Measurements from ENCODE around the gene SLC51A.
"Not testable (repeated sequence)": the region's sequence is repeated elsewhere in the genome, so short reads cannot be mapped to it uniquely, and the experiment has no call there.

Gene SLC51A

DNA sequence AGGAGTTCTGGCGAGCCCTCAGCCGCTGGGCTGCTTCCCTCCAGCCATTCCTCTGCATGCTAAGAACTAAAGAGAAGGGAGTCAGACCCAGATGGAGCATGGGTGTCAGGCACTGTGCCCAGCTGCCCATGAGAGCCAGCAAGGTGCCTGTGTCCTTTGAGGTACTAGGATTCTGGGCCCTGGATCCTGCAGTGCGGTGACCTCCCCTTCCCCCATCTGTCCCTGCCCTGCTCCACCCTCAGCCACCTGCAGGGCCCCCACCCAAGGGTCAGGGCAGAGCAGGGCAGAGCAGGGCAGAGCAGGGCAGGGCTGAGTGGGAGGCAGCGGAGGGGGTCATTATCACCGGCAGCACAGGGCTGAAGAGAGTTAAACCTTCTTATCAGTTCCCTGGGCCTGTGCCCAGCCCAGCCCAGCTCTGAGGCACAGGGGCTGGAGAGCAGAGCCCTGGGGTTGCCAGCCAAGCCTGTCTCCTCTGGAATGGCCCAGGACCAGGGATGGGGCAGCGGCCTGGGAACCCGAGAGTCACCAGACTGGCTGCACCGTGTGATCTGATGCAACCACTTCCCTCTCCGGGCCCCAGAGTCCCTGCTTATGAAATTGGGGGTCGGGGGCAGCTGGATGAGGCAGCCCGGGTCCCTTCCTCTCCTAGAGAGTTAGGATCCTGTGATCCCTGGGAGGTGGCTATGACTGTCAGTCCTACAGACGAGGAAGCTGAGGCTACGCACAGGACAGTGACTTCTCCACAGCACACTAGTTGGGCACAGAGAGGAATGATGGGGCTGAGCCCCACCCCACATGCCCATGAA lies 22.4 kb upstream of the SLC51A start:
- DNase-seq: no peak

DNA sequence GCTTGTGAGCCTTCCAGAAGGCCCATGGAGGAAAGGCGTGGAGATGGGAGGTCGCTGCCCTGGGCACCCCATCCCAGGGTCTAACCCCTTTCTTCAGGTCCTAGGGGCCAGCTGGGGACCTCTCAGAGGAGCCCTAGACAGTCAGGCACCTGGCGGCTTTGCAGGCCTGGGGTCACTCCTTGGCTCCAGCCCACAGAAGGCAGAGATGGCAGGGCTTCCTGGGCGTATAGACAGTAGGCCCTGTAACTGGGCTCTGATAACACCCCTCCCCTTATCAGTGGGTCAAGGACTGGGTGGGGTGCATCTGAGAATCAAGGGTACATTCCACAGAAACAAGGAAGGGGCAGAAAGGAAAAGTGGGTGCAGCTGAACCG lies 21.8 kb upstream of the SLC51A start:
- DNase-seq: no peak

DNA sequence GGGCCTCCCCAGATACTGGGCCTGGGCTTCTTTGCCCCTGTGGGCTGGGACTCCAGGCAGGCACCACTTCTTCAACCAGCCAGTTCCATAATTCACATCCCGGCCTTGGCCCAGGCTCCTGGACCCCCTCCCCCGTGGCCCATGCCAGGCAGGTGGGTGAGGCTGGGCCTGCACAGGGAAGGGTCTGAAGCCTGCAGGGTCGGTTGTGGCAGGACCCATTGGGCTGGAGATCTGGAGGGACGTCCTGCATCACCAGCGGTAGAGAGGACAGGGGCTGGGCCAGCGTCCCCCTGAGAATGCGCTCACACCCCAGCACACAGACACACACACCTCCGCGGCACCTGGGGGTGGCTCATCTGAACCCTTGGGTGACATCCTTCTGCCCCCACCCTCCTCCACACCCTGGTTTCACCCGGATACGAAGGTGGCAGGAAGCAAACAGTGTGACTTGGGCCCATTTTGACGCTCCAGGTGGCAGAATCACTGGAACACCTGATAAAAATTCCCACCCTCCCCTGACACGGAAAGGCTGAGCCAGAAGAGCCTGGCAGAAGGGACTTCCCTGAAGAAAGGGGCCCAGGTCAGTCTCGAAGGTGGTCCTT lies 20.6 kb upstream of the SLC51A start:
- no peak for DNase-seq

DNA sequence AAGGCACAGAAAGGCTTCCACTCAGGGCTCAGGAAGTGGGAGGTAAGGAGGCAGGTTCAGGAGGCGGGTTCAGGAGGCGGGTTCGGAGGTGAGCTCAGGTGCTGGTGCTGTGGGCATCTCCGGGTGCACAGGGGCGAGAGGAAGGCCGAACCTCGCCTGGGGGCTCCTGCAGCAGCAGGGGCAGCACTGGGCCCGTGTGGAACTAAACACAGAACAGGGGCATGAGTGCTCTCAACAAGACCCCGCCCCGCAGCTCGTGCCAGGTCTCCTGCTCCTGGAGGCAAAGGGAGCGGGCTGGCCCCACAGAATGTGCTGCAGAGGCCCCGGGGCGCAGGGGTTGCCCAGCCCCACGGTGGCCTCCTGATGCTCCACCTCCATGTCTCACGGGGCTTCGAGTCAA lies 18.8 kb upstream of the SLC51A start:
- DNase-seq: no peak

DNA sequence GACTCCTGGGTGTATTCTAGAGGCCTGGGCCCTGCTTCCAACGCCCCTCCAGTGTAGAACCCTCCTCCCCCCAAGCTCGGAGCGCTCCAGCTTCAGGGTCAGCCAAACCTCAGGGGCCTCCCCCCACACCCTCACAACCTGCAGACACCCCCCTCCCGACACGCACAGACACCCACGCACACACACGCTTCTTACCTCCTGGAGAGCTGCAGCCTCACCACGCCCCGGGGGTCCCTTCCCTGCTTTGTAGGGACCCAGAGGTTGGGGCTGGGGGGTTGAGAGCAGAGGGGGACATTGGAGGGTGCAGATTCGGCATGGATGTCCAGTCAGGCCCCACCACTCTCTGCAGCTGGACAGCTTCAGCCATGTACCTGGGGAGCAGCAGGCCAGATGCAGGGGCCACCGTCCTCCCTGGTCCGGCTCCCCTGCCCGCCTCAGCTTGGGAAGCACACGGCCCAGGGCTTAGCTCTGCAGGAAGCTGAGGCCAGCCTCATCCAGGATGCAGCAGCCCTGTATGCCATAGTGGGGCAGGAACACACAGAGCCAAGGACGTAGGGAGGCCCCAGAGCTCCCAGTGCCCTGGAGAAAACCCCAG lies 18.2 kb upstream of the SLC51A start:
- DNase-seq: no peak

DNA sequence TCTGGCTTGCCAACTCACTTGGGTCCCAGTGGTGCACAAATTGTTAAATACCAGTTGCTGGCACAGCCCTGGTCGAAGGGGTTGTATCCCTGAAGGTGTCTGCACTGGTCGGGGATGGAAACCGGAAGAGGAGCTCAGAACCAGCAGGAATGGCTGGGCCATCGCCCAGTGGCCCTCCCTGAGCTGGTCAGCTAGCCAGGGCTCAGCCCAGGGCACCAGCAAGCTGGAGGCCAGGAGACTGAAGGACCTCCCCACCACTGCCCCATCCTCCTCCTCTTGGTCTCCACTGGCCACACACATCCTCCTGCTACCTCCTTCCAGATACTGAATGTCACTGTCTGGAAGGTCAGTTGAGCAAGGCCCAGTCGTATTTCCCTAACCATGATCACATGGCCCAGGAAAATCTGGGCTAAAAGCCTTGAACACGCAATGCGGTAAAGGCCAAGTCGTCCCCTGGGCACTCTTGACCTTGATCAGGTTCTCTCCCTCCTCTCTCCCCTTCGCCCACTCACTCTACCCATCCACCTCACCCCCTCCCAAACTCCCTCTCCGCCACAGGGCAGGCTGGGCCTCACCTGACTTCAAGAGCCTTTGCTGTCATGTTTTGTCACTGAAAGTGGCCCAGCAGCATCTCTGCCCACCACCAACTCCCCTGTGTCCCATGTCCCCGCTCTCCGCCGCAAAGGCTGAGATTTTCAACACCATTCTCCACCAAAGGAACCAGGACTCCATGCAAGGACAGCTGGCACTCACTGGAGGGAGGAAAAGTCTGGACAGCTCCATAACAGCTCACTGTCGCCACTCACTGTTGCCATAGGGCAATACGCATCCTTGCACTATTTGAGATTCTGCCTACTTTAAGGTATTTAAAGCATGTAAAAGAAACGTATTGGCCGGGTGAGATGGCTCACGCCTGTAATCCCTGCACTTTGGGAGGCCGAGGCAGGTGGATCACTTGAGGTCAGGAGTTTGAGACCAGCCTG lies 17.3 kb upstream of the SLC51A start:
- no peak for DNase-seq

DNA sequence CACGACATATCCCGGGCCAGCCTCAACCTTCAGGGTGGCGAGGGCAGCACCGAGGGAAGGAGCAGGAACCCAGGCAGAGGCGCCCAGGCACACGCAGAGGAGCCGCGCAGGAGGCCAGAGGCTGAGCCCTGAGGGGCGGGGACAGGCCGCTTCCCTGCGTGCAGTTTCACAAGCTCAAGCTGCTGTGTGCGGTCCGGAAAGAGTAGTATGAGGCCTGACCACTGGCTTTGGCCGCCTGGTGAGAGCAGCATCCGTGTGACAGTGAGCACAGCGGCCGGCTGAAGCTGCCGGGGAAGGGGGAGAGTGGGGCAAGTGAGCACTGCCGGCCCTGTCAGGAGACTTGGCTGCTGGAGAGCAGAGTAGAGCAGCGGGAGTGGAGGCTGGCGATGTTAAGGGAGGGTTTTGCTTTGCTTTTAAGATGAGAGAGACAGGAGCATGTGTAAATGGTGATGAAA lies 13.8 kb upstream of the SLC51A start:
- DNase-seq: no peak

DNA sequence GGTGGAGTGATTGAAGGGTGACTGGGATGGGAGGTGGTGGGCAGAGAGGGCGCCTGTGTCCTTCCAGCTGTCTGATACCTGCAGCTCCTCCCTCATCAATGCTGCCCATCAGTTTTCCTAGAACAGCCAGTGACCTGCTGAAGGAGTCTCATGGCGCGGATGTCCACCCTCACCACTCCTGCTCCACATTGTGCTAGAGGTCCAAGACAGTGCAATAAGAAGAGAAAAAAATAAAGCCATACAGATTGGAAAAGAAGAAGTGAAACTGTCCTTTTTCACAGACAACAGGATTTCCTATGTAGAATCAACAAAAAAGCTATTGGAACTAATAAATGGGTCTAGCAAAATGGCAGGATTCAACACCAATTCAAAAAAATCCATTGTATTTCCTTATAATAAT lies 12.5 kb upstream of the SLC51A start:
- no peak for DNase-seq

DNA sequence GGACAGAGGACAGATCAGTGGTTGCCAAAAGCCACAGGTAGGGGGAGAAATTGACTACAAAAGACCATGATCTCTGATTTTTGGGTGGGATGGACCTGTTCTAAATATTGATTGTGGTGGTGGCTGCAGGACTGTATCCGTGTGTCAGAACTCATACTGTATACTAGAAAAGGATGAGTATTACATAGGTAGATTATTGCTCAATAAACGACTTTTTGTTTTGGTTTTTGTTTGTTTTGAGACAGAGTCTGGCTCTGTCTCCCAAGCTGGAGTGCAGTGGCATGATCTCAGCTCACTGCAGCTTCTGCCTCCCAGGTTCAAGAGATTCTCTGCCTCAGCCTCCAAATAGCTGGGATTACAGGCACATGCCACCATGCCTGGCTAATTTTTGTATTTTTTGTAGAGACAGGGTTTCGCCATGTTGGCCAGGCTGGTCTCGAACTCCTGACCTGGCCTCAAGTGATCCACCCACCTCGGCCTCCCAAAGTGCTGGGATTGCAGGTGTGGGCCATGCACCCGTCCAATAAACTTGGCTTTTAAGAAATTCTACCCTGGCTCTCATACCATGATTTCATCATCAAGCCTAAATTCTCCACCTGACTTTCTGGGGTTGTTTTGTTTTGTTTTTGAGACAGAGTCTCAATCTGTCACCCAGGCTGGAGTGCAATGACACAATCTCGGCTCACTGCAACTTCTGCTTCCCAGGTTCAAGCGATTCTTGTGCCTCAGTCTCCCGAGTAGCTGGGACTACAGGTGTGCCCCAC lies 10.7 kb upstream of the SLC51A start:
- DNase-seq: not testable (repeated sequence)

DNA sequence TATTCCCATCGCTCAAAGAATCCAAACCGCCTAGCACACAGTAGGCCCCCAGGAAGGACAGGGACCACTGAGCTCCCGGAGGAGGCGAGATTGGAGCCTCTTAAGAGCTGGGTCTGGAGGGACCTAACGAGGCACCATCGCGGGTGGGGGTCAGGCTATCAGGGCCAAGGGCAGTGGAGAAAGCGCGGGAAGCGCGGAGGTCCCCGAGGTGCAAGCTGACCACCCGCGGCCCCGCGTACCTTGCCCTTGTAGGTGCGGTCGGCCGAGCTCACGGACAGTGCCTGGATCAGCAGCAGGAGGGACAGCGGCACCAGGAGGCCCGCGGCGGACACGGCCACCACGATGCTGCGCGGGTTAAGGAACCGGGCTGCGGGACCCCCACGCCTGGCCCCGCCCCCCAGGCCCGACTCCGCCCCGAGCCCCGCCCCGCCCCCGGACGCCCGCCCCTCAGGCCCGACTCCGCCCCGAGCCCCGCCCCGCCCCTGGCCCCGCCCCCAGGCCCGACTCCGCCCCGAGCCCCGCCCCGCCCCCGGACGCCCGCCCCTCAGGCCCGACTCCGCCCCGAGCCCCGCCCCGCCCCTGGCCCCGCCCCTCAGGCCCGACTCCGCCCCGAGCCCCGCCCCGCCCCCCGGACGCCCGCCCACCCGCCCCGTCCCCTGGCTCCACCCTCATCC lies 9.0 kb upstream of the SLC51A start:
- no peak for DNase-seq

DNA sequence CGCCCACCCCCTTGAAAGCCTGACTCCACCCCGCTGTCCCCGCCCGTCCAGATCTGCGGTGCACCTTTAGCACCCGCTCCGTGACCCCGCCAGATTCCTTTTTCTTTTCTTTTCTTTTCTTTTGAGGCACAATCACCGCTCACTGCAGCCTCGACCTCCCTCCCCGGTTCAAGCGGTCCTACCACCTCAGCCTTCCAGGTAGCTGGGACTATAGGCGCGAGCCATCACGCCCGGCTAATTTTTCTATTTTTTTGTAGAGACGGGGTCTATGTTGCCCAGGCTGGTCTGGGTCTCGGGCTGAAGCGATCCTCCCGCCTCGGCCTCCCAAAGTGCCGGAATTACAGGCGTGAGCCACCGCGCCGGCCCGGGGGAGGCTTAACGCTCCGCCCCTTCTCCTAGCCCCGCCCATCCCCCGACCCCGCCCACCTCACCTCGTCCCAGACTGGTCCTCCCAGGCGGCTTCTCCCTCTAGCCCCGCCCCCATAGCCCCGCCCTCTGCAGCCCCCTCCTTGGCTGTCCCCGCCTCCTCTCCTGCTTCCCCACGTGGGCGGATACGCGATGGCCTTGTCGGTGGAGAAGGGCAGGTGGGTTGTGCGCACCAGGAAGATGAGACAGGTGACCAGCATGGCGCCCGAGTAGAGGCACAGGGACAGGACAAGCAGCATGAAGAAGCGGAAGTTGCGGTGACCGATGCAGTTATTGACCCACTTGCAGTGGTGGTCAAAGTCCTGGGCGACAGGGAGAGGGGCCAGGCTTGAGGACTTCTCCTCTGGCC lies 8.3 kb upstream of the SLC51A start:
- no peak for DNase-seq

DNA sequence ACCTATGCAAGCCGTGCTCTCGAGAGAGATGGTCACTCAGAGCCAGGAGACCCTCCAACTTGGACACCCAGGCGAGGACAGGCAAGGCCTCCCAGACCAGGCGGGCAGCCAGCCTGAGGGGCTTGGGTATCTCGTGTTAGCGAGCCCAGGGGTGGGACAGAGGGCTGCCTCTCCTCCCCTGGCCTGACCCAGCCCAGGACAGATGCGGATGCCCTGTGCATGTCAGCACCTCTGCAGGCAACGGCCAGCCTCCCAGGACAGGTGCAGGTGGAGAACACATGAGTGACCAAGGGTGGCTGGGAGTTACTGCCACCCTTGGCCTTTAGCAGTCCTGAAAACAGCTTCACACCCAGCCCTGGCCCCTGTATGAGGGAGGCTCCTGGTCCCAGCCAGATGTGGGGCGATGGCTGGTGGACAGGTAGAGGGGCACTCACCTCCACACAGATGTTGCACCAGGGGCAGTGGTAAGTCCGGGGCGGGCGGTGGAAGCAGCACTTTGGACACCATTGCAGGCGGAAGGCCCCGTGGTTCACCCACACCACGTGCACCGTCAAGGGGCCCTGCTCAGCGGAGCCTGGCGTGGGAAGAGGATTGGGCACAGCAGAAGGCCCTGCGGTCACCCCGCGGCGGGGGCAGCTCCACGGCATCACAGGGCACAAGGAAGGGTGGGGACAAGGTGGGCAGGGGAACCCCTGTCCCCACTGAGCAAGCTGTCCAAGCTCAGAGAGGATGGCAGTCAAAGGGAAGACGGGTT lies 7.2 kb upstream of the SLC51A start:
- DNase-seq: no peak

DNA sequence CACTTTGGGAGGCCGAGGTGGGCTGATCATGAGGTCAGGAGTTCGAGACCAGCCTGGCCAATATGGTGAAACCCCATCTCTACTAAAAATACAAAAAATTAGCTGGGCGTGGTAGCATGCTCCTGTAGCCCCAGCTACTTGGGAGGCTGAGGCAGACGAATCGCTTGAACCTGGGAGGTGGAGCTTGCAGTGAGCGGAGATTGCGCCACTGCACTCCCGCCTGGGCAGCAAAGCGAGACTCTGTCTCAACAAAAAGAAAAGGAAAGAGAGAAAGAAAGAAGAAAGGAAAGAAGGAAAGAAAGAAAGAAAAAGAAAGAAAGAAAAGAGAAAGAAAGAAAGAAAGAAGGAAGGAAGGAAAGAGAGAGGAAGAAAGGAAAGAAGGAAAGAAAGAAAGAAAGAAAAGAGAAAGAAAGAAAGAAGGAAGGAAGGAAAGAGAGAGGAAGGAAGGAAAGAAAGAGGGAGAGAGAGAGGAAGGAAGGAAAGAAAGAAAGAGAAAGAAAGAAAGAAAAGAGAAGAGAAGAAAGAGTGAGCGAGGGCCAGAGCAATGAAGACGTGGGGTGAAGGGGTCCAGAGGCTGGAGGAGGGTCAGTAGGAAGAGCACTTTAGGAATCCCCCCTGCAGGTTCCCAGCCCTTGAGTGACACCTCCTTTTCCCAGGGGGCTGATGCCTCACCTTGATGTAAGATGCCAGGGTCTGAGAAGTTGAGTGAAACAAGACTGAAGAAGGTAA lies 6.2 kb upstream of the SLC51A start:
- DNase-seq: not testable (repeated sequence)

DNA sequence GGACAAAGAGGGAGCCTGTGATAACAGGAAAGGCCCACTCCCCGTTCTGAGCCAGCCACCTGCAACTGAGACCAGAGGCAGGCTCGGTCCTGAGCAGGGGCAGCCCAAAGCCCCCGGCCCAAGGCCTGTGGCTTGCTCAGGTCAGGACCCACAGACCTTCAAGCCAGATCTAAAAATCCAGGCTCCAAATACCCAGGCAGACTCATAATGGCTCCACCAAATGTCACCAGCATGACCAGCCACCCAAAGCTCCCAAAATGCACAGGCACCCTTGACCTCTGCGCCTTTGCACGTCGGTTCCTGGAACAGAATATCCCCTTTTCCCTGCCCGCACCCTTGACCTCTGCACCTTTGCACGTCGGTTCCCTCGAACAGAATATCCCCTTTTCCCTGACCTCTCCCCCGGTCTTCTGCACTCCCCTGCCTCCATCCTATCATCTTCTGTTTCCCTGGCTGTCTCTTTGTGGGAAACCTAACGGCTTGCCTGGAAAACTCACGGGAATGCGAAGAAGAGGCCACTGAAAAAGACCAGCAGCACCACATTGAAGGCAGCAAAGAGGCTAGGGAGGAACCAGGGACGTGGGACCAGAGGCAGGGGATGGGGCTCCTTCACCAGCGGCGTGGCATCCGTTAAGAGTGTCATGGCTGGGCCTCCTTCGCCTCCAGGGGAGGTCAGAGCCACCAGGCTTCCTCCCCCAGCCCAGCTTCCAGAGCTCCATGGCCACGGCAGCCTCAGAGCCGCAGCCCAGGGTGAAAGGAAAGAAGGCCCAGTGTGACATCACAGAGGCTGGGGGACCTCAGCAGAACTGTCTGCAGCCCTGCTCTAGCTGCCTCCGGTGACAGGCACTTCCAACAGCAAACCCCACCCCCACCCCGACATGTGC lies 5.4 kb upstream of the SLC51A start, which contains the start of gene ZDHHC19:
ZDHHC19 (minus strand) TSS at position 728 of the 884 bp plus-strand sequence; CDS start at position 643, 85 bp downstream.
- no peak for DNase-seq

DNA sequence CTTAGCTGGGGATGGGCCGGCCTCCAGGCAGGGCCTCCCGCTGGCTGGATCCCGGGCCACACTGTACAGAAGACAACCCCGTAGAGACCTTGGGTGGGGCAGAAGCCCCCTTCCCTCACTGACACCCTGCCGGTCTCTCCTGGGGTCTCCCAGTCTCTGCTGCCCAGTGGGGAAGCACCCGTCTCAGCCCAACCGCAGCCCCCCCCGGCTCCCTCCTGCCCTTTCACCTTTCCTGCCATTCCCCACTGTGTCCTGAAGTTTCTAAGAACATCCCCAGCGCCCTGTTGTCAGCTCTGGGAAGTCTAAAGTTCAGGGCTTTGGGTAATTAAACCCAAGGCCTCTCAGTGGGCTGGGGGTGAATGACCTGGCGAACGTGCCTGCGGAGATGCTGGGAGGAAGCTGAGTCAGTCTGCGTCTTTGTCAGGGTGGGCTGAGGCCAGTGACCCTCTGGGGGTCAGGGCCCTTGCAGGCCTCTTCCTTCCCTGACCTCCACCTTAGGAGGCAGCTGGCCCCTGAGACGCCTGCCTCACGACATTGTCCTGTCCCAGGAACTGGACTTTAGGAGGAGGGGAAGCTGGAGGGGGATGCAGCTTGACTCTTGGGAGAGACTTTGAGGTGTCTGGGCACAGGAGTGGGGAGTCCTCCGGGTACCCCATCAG lies 1.4 kb upstream of the SLC51A start:
- no peak for DNase-seq

DNA sequence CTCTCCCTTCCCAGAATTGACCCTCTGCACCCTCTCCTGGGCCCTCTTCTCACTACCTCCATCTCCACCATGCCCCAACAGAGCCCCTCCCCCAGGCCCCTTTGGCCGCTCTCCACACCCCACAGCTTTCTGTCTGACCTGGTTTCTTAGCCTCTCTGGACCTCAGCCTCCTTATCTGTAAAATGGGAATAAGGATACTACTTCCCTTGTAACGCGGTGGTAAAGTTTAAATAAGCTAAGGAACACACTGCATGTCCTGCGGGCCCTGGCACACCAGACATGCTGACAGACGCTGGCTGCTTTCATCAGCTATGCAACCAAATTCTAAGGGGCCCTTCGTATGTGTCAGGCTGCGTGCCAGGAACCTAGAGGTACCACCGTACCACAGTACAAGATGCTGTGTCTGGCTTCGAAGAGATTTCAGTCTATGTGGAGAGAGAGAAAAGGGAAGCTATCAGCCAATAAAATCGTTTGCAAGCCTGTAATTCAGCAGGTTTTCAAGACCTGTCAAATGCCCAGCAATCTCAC lies 777 bp upstream of the SLC51A start:
- DNase-seq: no peak

DNA sequence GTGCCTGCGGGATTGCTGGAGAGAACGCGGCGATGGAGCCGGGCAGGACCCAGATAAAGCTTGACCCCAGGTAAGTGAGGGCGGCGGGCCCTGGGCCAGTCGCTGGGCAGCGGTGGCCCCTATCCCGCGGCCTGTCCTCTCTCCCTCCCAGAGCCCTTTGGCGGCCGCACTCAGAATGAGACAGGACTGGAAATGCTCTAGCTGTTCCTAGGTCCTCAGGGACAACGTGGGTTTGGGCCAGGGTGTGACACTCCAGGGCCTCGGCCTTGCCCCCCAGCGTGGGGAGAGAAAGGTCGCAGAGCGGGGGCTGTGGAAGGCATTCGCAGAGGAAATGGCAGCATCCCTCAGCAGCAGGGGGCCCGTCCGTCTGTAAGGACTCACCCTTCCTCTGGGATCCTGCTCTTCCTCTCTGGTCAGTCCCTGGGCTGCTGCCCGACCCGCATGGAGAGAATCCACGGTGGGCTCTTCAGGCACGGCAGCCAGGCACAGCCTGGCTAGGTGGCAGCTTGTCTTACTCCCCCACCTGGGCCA lies 412 bp downstream of the SLC51A start:
- DNase-seq: no peak

All from GOT3 (cell line).